DOHH2 (cell line): ENCODE data around the gene GAPDHS.
A peak's percentile ranks its signal among the peaks of the same experiment; 100 is the strongest.

Experiments
- H3F3A ChIP-seq: fragments of 200-600 bp; sonication (generic), shearing (Covaris generic); 2 replicates; pipeline ENCODE4 v1.6.0; 2016; ENCODE audit warnings: antibody characterized with exemption, mild to moderate bottlenecking; ENCODE audit not compliant: control insufficient read depth, insufficient read depth
- H3K27ac ChIP-seq: fragments of 200-600 bp; sonication (generic); 2 replicates; pipeline ENCODE4 v1.5.1; 2014; ENCODE audit warnings: low read depth, mild to moderate bottlenecking, low read length, moderate library complexity
- H3K27me3 ChIP-seq: fragments of 200-600 bp; sonication (generic); 2 replicates; pipeline ENCODE4 v1.6.1; 2014; ENCODE audit warnings: mild to moderate bottlenecking, low read length, mixed read lengths; ENCODE audit not compliant: control insufficient read depth
- H3K36me3 ChIP-seq: fragments of 200-600 bp; sonication (generic); 2 replicates; pipeline ENCODE4 v1.6.1; 2014; ENCODE audit warnings: mild to moderate bottlenecking, low read length, moderate library complexity, mixed read lengths; ENCODE audit not compliant: control insufficient read depth
- H3K4me1 ChIP-seq: fragments of 200-600 bp; sonication (generic); 2 replicates; pipeline ENCODE4 v1.6.1; 2014; ENCODE audit warnings: mild to moderate bottlenecking, low read length, mixed read lengths; ENCODE audit not compliant: control insufficient read depth
- H3K4me2 ChIP-seq: fragments of 200-600 bp; sonication (generic); 2 replicates; pipeline ENCODE4 v1.6.0; 2014; ENCODE audit warnings: mild to moderate bottlenecking, low read length, moderate library complexity
- H3K4me3 ChIP-seq: fragments of 200-600 bp; sonication (generic); 2 replicates; pipeline ENCODE4 v1.5.1; 2014; ENCODE audit warnings: mild to moderate bottlenecking, low read length, mixed read lengths
- H3K79me2 ChIP-seq: fragments of 200-600 bp; sonication (generic); 2 replicates; pipeline ENCODE4 v1.6.1; 2014; ENCODE audit warnings: mild to moderate bottlenecking, low read length, mixed read lengths; ENCODE audit not compliant: control insufficient read depth
- H3K9me2 ChIP-seq: fragments of 200-600 bp; sonication (generic); replicated peaks from 2 replicates; pipeline ENCODE4 v1.6.1; 2014; ENCODE audit warnings: mild to moderate bottlenecking, low read length, mixed read lengths; ENCODE audit not compliant: control insufficient read depth
- H3K9me3 ChIP-seq: fragments of 200-600 bp; sonication (generic); 2 replicates; pipeline ENCODE4 v1.6.1; 2014; ENCODE audit warnings: antibody characterized with exemption, low read length, mixed read lengths; ENCODE audit not compliant: control insufficient read depth, insufficient read depth
- H4K20me1 ChIP-seq: fragments of 200-600 bp; sonication (generic); 2 replicates; pipeline ENCODE4 v1.6.0; 2014; ENCODE audit warnings: low read depth, mild to moderate bottlenecking, antibody characterized with exemption, low read length, moderate library complexity; ENCODE audit not compliant: control insufficient read depth, insufficient read depth
- CTCF ChIP-seq: fragments of 200-600 bp; sonication (generic); IDR thresholded peaks from one replicate; pipeline ENCODE4 v1.5.1; 2014; ENCODE audit warnings: antibody characterized with exemption, mild to moderate bottlenecking, low read depth, low read length; ENCODE audit not compliant: poor library complexity, severe bottlenecking
- EZH2phosphoT487 ChIP-seq: fragments of 200-600 bp; sonication (generic); IDR thresholded peaks from 2 replicates; pipeline ENCODE4 v1.6.1; 2017; ENCODE audit warnings: borderline replicate concordance, mild to moderate bottlenecking, antibody characterized with exemption, low read length, moderate library complexity, mixed read lengths

Gene GAPDHS

GRCh38 chr19:35491836-35492360 lies 41.4 kb upstream of the GAPDHS start:
- H3K4me2 ChIP-seq: no peak overlapping the region
- H3K9me2 ChIP-seq: no peaks in the 10 kb centered on the region
- H3K27me3 ChIP-seq: peaks cover 33% of the 10 kb centered on the region
- no peaks in the 10 kb centered on the region for H3K79me2 ChIP-seq
- no peaks in the 10 kb centered on the region for H3F3A ChIP-seq
- no peak overlapping the region for H3K27ac ChIP-seq
- no peak overlapping the region for H3K4me3 ChIP-seq
- peaks cover 16% of the 10 kb centered on the region for H3K4me1 ChIP-seq
- no peaks in the 10 kb centered on the region for H3K9me3 ChIP-seq
- no peak for TF ChIP-seq EZH2phosphoT487
- TF ChIP-seq CTCF: no peak
- no peaks in the 10 kb centered on the region for H3K36me3 ChIP-seq
- H4K20me1 ChIP-seq: no peaks in the 10 kb centered on the region

DNA sequence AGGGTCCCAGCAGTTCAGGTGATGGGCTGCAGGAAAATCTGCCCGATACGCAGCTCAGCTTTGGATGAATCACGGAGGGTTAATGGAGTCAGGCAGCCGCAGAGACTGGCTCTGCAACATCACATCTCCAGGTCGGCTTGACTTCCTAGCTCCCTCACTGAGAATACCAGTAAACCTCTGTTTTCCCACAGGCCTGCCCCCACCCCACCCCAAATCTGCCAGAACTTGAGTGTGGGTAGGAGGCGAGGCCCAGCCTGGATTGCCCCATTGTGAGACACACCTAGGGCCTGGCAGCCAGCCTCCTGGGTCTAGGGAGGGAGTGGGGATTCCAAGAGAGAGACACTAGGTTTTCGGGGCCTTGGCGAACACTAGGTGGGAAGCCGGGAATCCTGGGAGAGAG lies 39.3 kb upstream of the GAPDHS start:
- Histone ChIP-seq H3F3A (no peaks in the 10 kb centered on the region), H3K79me2 (no peaks in the 10 kb centered on the region), H3K9me3 (no peaks in the 10 kb centered on the region), H4K20me1 (no peaks in the 10 kb centered on the region), H3K36me3 (peaks cover 1% of the 10 kb centered on the region; the same call in 1 of the 2 replicates), H3K27me3 (peaks cover 29% of the 10 kb centered on the region), H3K4me1 (peaks cover 16% of the 10 kb centered on the region), H3K4me3 (no peak overlapping the region), H3K27ac (no peak overlapping the region), H3K9me2 (no peaks in the 10 kb centered on the region), H3K4me2 (no peak overlapping the region)
- TF ChIP-seq CTCF (no peak), EZH2phosphoT487 (no peak)

DNA sequence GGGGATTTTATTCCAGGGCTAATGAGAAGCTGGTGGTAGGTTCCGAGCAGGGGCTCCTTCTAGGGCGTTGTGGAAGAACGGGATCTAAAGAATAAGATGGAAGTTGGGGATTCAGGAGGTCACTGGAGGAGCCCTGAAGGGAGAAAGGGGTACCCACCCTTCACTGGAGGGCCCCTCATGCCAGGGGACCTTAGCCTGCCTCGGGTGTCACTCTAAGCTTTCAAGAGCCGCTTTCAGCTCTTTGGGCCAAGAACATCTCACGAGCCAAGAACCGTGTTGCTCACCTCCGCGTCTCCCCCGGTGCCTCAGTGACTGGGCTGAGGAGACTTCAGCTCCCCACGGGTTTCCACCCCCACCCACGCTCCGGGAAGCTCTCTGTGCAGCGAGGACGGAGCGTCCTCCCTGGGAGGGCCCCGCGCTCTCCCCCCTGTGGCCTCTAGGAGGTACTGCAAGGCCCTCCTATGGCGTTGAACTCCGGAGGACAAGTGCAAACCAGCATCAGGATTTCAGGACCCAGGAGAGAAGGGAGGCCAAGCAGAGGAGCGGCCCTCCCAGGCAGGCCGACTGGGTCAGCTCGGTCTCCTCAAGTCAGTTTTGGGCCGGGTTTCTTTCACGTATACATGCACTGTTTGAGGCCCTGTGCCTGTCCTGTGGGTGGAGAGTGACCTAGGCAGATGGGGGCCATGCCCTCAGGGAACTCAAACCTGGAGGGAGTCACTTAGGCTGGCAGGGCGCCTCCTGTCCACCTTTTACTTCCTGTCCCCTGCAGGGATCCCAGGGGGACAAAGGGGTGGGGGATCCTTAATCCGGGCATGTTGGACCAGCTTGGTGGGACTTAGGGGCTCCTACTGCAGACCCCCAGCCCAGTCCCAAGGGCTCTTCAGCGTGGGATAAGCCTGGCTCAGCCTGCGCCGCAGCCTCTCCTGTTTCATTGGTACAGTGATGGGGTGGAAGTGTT lies 37.9 kb upstream of the GAPDHS start:
- Histone ChIP-seq H3K27me3 (peaks cover 24% of the 10 kb centered on the region), H3K4me3 (peak overlapping the region; percentile 45), H3K9me3 (no peaks in the 10 kb centered on the region), H3F3A (no peaks in the 10 kb centered on the region; the same call in 1 of the 2 replicates), H3K27ac (no peak overlapping the region), H3K9me2 (no peaks in the 10 kb centered on the region), H3K36me3 (peaks cover 7% of the 10 kb centered on the region; the same call in 1 of the 2 replicates), H3K79me2 (no peaks in the 10 kb centered on the region), H3K4me2 (peak overlapping the region; percentile 56), H4K20me1 (no peaks in the 10 kb centered on the region), H3K4me1 (peaks cover 29% of the 10 kb centered on the region)
- peak; percentile 97 for TF ChIP-seq CTCF
- TF ChIP-seq EZH2phosphoT487: no peak
